ENCODE measurements around the gene MOV10. TPM values are rescaled to one million over a fixed set of nuclear protein-coding genes. Genes with fewer than 3 reads are reported as not detected.
A peak's percentile ranks its signal among the peaks of the same experiment; 100 is the strongest.

Gene MOV10
- total RNA-seq, 1 donor: 38.7 TPM

GRCh38 chr1:112687785-112688496 lies 13.5 kb downstream of the MOV10 start:
- H2AFZ ChIP-seq (ENCODE audit: low read length): no peak overlapping the region
- H3K27ac ChIP-seq (ENCODE audit: low read depth, low read length): no peak overlapping the region
- peaks cover 8% of the 10 kb centered on the region for H3K4me1 ChIP-seq (ENCODE audit: insufficient read depth, low read length)
- H3K79me2 ChIP-seq (ENCODE audit: insufficient read depth, low read length): peaks cover 25% of the 10 kb centered on the region
- peaks cover 38% of the 10 kb centered on the region for H3K36me3 ChIP-seq (ENCODE audit: insufficient read depth, low read length)
- no peak overlapping the region for H3K4me2 ChIP-seq (ENCODE audit: insufficient read depth, low read length)
- H4K20me1 ChIP-seq (ENCODE audit: insufficient read depth, low read length): peaks cover 22% of the 10 kb centered on the region
- H3K9me3 ChIP-seq (ENCODE audit: low read depth, low read length): no peaks in the 10 kb centered on the region
- no peaks in the 10 kb centered on the region for H3K27me3 ChIP-seq (ENCODE audit: insufficient read depth, low read length)
- DNase-seq (ENCODE audit: insufficient read length, low spot score, missing footprints): peak; percentile 39
- H3K4me3 ChIP-seq (ENCODE audit: insufficient read depth, low read length): no peak overlapping the region
- no peak for TF ChIP-seq CTCF (IDR thresholded peaks at IDR 0.05; ENCODE audit: extremely low read depth, low read depth, low read length)

- peaks cover 22% of the 10 kb centered on the region for H4K20me1 ChIP-seq (ENCODE audit: insufficient read depth, low read length)
- TF ChIP-seq CTCF (IDR thresholded peaks at IDR 0.05; ENCODE audit: extremely low read depth, low read depth, low read length): no peak
- no peaks in the 10 kb centered on the region for H3K27me3 ChIP-seq (ENCODE audit: insufficient read depth, low read length)
- H3K36me3 ChIP-seq (ENCODE audit: insufficient read depth, low read length): peaks cover 46% of the 10 kb centered on the region
- peaks cover 8% of the 10 kb centered on the region for H3K4me1 ChIP-seq (ENCODE audit: insufficient read depth, low read length)
- H2AFZ ChIP-seq (ENCODE audit: low read length): no peak overlapping the region
- H3K79me2 ChIP-seq (ENCODE audit: insufficient read depth, low read length): peaks cover 17% of the 10 kb centered on the region
- no peak overlapping the region for H3K27ac ChIP-seq (ENCODE audit: low read depth, low read length)
- peak; percentile 66 for DNase-seq (ENCODE audit: insufficient read length, low spot score, missing footprints)
- no peak overlapping the region for H3K4me2 ChIP-seq (ENCODE audit: insufficient read depth, low read length)
- no peak overlapping the region for H3K4me3 ChIP-seq (ENCODE audit: insufficient read depth, low read length)
- H3K9me3 ChIP-seq (ENCODE audit: low read depth, low read length): no peaks in the 10 kb centered on the region
Measured at GRCh38 chr1:112688781-112689193, 14.3 kb downstream of the MOV10 start.

- Histone ChIP-seq H3K36me3 (ENCODE audit: insufficient read depth, low read length) (peaks cover 52% of the 10 kb centered on the region), H3K27ac (ENCODE audit: low read depth, low read length) (no peak overlapping the region), H3K4me2 (ENCODE audit: insufficient read depth, low read length) (no peak overlapping the region), H3K4me1 (ENCODE audit: insufficient read depth, low read length) (peaks cover 8% of the 10 kb centered on the region), H3K27me3 (ENCODE audit: insufficient read depth, low read length) (no peaks in the 10 kb centered on the region), H4K20me1 (ENCODE audit: insufficient read depth, low read length) (peaks cover 22% of the 10 kb centered on the region), H3K4me3 (ENCODE audit: insufficient read depth, low read length) (no peak overlapping the region), H2AFZ (ENCODE audit: low read length) (no peak overlapping the region), H3K9me3 (ENCODE audit: low read depth, low read length) (no peaks in the 10 kb centered on the region), H3K79me2 (ENCODE audit: insufficient read depth, low read length) (peaks cover 17% of the 10 kb centered on the region)
- DNase-seq (ENCODE audit: insufficient read length, low spot score, missing footprints): peak; percentile 56
- no peak for TF ChIP-seq CTCF (IDR thresholded peaks at IDR 0.05; ENCODE audit: extremely low read depth, low read depth, low read length)
Measured at GRCh38 chr1:112689196-112689841, 14.9 kb downstream of the MOV10 start.

- no peak overlapping the region for H3K27ac ChIP-seq (ENCODE audit: low read depth, low read length)
- no peak for TF ChIP-seq CTCF (IDR thresholded peaks at IDR 0.05; ENCODE audit: extremely low read depth, low read depth, low read length)
- peaks cover 22% of the 10 kb centered on the region for H4K20me1 ChIP-seq (ENCODE audit: insufficient read depth, low read length)
- H3K36me3 ChIP-seq (ENCODE audit: insufficient read depth, low read length): peaks cover 57% of the 10 kb centered on the region
- no peak overlapping the region for H2AFZ ChIP-seq (ENCODE audit: low read length)
- H3K27me3 ChIP-seq (ENCODE audit: insufficient read depth, low read length): no peaks in the 10 kb centered on the region
- H3K4me2 ChIP-seq (ENCODE audit: insufficient read depth, low read length): no peak overlapping the region
- H3K4me1 ChIP-seq (ENCODE audit: insufficient read depth, low read length): peaks cover 8% of the 10 kb centered on the region
- peaks cover 17% of the 10 kb centered on the region for H3K79me2 ChIP-seq (ENCODE audit: insufficient read depth, low read length)
- H3K9me3 ChIP-seq (ENCODE audit: low read depth, low read length): no peaks in the 10 kb centered on the region
- peak; percentile 8 for DNase-seq (ENCODE audit: insufficient read length, low spot score, missing footprints)
- H3K4me3 ChIP-seq (ENCODE audit: insufficient read depth, low read length): no peak overlapping the region
Measured at GRCh38 chr1:112689842-112690237, 15.4 kb downstream of the MOV10 start.
